Measurements from ENCODE around the gene CXCR4. TPM values are rescaled to one million over a fixed set of nuclear protein-coding genes. Genes with fewer than 3 reads are reported as not detected.

CXCR4 gene
- total RNA-seq, 1 donor from 2014 or later: 200 TPM

- peaks cover 98% of the 10 kb centered on the region for H3K4me1 Mint-ChIP-seq
- peak overlapping the region; percentile 62 for H3K4me3 Mint-ChIP-seq
- no peak for DNase-seq
- H3K27me3 Mint-ChIP-seq: no peaks in the 10 kb centered on the region
- H3K36me3 Mint-ChIP-seq (ENCODE audit: low read depth): no peaks in the 10 kb centered on the region
- no peak for ATAC-seq (ENCODE audit: low read depth)
- ChIA-PET POLR2A (interaction anchor here (0.7 to 12.1 kb wide), 8 partner anchors 7 to 255 kb away, joined by 4 to 478 read pairs (median 11); partner anchors contain the start of gene CXCR4), CTCF (interaction anchor here (1.3 kb wide), 1 partner anchor 80 kb away, joined by 3 read pairs; no protein-coding TSS in a partner anchor)
- peak overlapping the region; percentile 99 for H3K27ac Mint-ChIP-seq
- no peaks in the 10 kb centered on the region for H3K9me3 Mint-ChIP-seq
- intact Hi-C loops (cut with micrococcal nuclease): no loop called here
- TF ChIP-seq CTCF (IDR thresholded peaks at IDR 0.05): no peak
Measured at GRCh38 chr2:136127356-136127755, 9.4 kb upstream of the CXCR4 start.

GRCh38 chr2:136126421-136126926, 8.5 kb upstream of the CXCR4 start:
- Mint-ChIP-seq H3K27ac (peak overlapping the region; percentile 99), H3K27me3 (no peaks in the 10 kb centered on the region), H3K36me3 (ENCODE audit: low read depth) (no peaks in the 10 kb centered on the region), H3K4me1 (peaks cover 98% of the 10 kb centered on the region), H3K4me3 (peak overlapping the region; percentile 62), H3K9me3 (no peaks in the 10 kb centered on the region)
- ChIA-PET POLR2A (interaction anchor here (0.9 to 7.0 kb wide), 14 partner anchors 8 to 256 kb away, joined by 4 to 94 read pairs (median 10); partner anchors contain the start of genes CXCR4 and DARS1), CTCF (interaction anchor here (0.7 to 2.1 kb wide), 4 partner anchors 80 to 248 kb away, joined by 3 to 7 read pairs (median 4); no protein-coding TSS in a partner anchor)
- ATAC-seq (ENCODE audit: low read depth) (peak; percentile 40), DNase-seq (no peak)
- TF ChIP-seq CTCF (IDR thresholded peaks at IDR 0.05): no peak
- intact Hi-C loops (cut with micrococcal nuclease): no loop called here

GRCh38 chr2:136126021-136126420, 8.1 kb upstream of the CXCR4 start:
- no peak for TF ChIP-seq CTCF (IDR thresholded peaks at IDR 0.05)
- ATAC-seq (ENCODE audit: low read depth): peak; percentile 17
- intact Hi-C loops (cut with micrococcal nuclease): no loop called here
- CTCF ChIA-PET: interaction anchor here (0.7 to 2.1 kb wide), 4 partner anchors 81 to 248 kb away, joined by 3 to 7 read pairs (median 4); no protein-coding TSS in a partner anchor
- no peaks in the 10 kb centered on the region for H3K36me3 Mint-ChIP-seq (ENCODE audit: low read depth)
- H3K27ac Mint-ChIP-seq: peak overlapping the region; percentile 99
- no peaks in the 10 kb centered on the region for H3K27me3 Mint-ChIP-seq
- POLR2A ChIA-PET: interaction anchor here (0.6 to 7.0 kb wide), 24 partner anchors 8 to 256 kb away, joined by 3 to 94 read pairs (median 6); partner anchors contain the start of genes CXCR4 and DARS1
- H3K4me3 Mint-ChIP-seq: peak overlapping the region; percentile 62
- no peaks in the 10 kb centered on the region for H3K9me3 Mint-ChIP-seq
- DNase-seq: no peak
- H3K4me1 Mint-ChIP-seq: peaks cover 96% of the 10 kb centered on the region

- no peaks in the 10 kb centered on the region for H3K27me3 Mint-ChIP-seq
- ATAC-seq (ENCODE audit: low read depth) (no peak), DNase-seq (no peak)
- H3K4me1 Mint-ChIP-seq: peaks cover 96% of the 10 kb centered on the region
- no peak for TF ChIP-seq CTCF (IDR thresholded peaks at IDR 0.05)
- CTCF ChIA-PET: interaction anchor here (1.3 to 2.1 kb wide), 3 partner anchors 81 to 128 kb away, joined by 3 to 7 read pairs (median 5); no protein-coding TSS in a partner anchor
- intact Hi-C loops (cut with micrococcal nuclease): no loop called here
- POLR2A ChIA-PET: interaction anchor here (0.5 to 7.0 kb wide), 28 partner anchors 8 to 257 kb away, joined by 3 to 94 read pairs (median 5); partner anchors contain the start of gene DARS1
- peak overlapping the region; percentile 62 for H3K4me3 Mint-ChIP-seq
- H3K36me3 Mint-ChIP-seq (ENCODE audit: low read depth): no peaks in the 10 kb centered on the region
- H3K9me3 Mint-ChIP-seq: no peaks in the 10 kb centered on the region
- H3K27ac Mint-ChIP-seq: peak overlapping the region; percentile 99
Measured at GRCh38 chr2:136125236-136125635, 7.3 kb upstream of the CXCR4 start.

- POLR2A ChIA-PET: interaction anchor here (0.5 to 7.0 kb wide), 21 partner anchors 8 to 252 kb away, joined by 3 to 94 read pairs (median 6); partner anchors contain the start of gene DARS1
- Mint-ChIP-seq H3K36me3 (ENCODE audit: low read depth) (no peaks in the 10 kb centered on the region), H3K27ac (peak overlapping the region; percentile 99), H3K9me3 (no peaks in the 10 kb centered on the region), H3K27me3 (no peaks in the 10 kb centered on the region), H3K4me3 (peak overlapping the region; percentile 62), H3K4me1 (peaks cover 97% of the 10 kb centered on the region)
- ATAC-seq (ENCODE audit: low read depth): no peak
- no peak for DNase-seq
- intact Hi-C loops (cut with micrococcal nuclease): no loop called here
- TF ChIP-seq CTCF (IDR thresholded peaks at IDR 0.05): no peak
- CTCF ChIA-PET: interaction anchor here (2.1 kb wide), 1 partner anchor 82 kb away, joined by 7 read pairs; no protein-coding TSS in a partner anchor
Measured at GRCh38 chr2:136124805-136125204, 6.9 kb upstream of the CXCR4 start.
